ENCODE measurements around the gene YPEL5.
"Not testable (repeated sequence)": the region's sequence is repeated elsewhere in the genome, so short reads cannot be mapped to it uniquely, and the experiment has no call there.

The YPEL5 gene

DNA sequence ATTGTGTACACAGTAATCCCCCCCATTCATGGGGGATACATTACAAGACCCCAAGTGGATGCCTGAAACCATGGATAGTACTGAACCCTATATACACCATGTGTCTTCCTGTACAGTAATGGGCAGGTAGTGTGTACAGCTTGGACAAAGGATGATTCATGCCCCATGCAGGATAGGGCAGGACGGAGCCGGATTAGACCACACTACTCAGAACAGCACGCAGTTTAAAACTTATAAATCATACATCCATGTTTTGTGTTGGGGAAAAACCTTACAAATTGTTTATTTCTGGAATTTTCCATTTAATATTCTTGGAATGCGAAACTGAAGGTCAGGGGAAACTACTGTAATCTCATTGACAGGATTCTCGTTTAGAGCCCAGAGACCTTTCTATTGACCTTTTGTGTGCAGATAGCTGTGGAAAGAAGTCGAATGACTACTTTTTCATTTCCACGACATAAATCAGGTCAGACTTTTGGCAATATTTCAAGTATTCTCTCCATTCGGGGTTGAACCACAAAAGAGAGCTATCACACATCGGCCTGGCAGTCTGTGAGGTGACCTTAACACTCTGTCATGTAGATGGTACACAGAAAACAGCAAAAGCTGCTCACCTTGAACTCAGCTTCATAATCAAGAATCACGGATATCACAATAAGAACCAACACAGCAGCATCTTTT lies 9.9 kb upstream of the YPEL5 start:
- no peak for DNase-seq (ENCODE audit: low spot score)

- no peak for DNase-seq (ENCODE audit: low spot score)
These were observed 7.5 kb upstream of the YPEL5 start for GRCh38 chr2:30139131-30139870.

- DNase-seq (ENCODE audit: low spot score): no peak
These were observed 5.7 kb upstream of the YPEL5 start for GRCh38 chr2:30141136-30141535.

DNA sequence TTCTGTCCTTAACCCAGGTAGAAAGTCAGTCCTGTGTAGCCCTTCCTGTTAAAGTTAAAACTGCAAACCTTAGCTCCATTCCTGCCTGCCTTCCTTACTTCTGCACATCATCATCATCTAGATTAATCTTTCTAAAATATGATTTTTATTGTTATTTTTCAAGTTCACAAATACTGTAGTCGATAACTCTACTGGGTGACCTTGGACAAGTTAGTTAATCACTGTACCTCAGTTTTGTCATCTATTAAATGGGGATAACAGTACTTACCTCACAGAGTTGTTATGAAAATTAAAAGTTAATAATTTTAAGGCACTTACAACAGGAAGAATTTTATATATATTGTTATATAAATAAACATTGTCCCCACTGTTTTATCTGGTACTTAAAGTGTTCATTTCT lies 2.5 kb upstream of the YPEL5 start:
- no peak for DNase-seq (ENCODE audit: low spot score)

- DNase-seq (ENCODE audit: low spot score): not testable (repeated sequence)
These were observed 1.9 kb upstream of the YPEL5 start for GRCh38 chr2:30144951-30145350.

DNA sequence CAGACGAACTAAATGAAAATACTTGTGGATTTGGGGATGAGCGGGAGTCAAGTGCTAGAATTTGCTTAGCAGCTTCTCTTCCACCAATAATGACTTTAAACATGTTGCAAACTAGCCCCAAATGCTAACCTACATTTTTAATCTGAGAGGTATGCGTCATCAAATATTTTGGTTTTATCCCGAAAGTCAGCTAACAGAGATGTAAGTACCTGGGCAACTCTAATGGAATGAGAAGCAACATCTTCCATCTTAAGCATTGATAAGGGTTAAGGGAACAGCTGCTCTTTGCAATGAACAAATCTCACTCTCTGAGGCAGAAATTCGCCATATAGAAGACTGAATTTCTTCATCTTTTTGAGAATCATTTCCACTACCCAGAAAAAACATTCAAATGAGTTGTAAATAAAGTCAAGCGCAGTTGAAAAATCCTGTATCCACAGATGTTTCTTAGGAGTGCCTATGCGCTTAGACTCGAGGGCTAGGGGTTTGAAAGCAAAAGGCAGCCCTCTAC lies 926 bp upstream of the YPEL5 start:
- no peak for DNase-seq (ENCODE audit: low spot score)

DNA sequence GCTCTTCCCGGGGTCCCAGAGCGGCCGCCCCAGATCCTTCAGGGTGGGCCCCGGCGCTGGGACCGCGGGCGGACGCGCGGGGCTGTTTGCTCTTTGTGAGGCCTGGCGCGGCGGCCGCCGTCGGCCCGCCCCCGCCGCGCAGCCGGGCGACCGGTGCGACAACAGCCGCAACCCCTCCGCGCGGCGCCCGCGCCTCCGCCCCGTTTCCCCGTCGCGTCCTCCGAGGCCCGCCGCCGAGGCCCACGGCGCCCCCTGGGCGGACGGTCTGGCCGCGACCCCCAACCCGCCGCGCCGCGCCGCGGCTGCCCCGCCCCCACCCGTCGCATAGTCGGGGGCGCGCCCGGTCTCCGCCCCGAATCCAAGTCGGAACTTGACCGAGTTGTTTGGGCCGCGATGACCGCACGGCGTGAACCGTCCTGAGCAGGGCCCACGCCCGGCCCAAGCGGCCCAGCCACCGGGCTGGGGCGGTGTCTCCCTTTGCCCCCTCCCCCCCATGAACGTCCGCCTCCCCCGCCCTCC lies 448 bp downstream of the YPEL5 start:
- DNase-seq (ENCODE audit: low spot score): peak; percentile 41

- peak; percentile 91 for DNase-seq (ENCODE audit: low spot score)
These were observed 1.2 kb downstream of the YPEL5 start for GRCh38 chr2:30147715-30148610.

DNA sequence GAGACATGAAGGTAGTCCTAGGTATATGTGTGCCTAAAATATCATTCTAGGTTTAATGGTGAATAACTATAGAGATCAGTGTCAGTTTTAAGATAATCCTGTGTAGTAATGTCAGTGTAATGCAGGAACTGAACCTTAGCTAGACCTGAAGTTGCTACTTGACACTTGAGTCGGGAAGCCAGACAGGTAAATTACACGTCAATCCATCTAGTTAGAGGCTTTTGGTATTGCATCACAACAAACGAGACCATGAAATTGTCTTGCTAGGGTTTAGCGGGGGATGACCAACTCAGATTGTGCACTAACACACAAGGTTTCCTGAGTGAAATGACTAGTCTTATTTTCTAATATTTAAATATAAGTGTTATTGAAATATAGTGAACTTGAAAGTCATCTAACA lies 2.0 kb downstream of the YPEL5 start:
- DNase-seq (ENCODE audit: low spot score): no peak

- DNase-seq (ENCODE audit: low spot score): no peak
These were observed 2.7 kb downstream of the YPEL5 start for GRCh38 chr2:30149513-30149912.

DNA sequence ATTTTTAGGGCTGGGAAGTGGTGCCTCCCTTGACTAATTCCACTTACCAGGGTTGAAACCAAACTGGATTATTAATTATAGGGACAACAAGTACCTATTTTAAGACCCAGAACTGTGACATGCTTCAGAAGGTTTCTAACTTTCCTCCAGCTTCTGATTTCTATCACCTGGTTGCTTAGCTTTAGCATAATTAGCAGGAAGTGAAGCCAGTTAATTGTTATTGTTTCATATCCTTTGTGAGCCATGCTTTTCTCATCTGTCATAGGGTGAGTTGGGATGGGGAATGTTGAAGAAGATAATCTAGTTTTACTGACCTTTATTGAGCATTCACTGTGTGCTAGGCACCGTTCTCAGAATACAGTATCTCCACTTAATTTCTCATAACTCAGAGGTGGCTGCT lies 3.2 kb downstream of the YPEL5 start:
- DNase-seq (ENCODE audit: low spot score): no peak

DNA sequence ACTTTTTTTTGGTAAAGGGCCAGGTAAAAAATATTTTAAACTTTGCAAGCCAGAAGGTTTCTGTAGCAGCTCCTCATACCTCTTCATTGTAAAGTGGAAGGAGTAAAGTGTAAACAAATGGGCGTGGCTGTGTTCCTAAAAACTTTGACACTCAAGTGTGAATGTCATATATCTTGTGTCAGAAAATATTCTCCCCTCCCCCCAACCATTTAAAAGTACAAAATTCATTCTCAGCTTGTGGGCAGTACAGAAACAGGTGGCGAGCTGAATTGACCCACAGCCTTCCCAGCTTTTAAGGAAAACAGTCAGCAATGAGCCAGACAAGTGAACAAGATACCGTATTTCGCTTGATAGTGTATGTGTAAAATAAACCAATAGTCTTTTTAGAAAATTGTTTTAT lies 4.0 kb downstream of the YPEL5 start:
- no peak for DNase-seq (ENCODE audit: low spot score)

- no peak for DNase-seq (ENCODE audit: low spot score)
These were observed 5.6 kb downstream of the YPEL5 start for GRCh38 chr2:30152385-30152784.

- no peak for DNase-seq (ENCODE audit: low spot score)
These were observed 8.4 kb downstream of the YPEL5 start for GRCh38 chr2:30155202-30155601.

GRCh38 chr2:30155889-30156658 lies 9.3 kb downstream of the YPEL5 start:
- DNase-seq (ENCODE audit: low spot score): no peak

DNA sequence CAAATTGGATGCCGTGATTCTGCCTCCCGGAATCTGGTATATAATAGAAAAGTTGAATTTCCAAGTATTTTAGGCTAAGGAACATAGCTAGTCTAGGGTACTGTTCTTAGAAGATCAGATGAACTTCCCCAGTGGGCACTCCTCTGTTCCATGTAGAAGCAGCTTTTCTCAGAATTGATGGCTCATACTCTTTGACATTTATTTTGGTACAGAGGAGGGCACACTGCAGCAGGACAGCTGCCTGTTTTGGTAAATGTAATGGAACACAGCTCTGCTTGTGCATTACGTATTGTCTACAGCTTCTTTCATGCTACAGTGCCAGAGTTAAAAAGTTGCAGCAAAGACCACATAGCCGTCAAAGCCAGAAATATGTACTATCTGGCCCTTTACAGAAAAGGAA lies 10.8 kb downstream of the YPEL5 start:
- DNase-seq (ENCODE audit: low spot score): no peak

DNA sequence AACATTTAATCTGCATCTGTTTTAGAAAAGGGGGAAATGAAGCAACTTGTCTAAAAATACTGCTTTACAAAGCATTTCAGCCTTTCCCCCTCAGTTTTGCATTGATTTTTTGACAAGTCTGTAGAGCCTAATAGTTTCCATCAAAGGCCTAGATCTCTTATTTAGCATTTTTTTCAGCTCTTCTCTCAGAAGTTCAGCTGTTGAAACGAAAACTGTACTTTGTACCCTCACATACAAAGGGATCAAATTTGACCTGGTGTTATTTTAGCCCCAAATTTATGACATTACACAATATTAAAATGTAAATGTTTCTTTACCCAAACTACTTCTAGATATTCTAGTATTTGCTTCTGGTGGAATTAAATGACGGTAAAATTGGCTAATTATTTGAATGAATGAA lies 13.0 kb downstream of the YPEL5 start:
- peak; percentile 17 for DNase-seq (ENCODE audit: low spot score)

GRCh38 chr2:30161929-30162706 lies 15.3 kb downstream of the YPEL5 start:
- no peak for DNase-seq (ENCODE audit: low spot score)

- DNase-seq (ENCODE audit: low spot score): no peak
These were observed 16.0 kb downstream of the YPEL5 start for GRCh38 chr2:30162806-30163205.

DNA sequence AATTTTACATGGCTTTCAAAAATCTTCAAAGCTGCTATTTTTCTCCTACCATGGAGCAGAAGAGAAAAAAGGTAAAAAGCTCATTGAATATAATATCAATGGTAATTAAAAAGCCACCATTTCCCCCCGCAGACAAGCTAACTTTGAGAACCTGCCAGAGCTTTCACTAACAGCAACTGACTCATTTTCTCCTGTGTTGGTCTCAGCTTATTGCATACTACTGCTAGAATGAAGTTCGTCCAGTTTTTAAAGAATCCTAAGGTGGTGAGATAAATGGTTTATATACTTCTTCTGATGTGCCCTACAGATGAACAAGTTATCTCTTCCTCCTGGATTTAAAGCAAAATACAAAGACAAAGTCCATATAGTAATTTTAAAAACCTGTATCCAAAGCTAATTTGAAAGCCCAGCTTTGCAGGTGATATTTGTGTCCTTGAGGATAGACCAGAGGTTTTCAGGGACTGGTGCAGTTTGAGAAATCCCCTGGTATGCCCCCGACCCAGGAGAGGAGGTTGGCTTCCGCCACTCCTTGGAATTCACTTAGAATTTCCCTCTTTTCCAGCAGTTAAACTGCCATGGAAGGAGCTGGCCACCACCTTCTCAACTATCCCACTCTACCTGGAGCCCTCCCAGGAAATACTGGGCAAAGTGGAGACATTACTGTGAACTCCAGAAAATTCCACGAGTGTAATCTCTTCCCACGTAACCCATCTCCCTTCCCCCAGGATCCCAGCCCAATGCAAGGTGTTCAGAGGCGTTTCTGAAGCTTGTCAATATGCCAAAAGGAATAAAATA lies 17.5 kb downstream of the YPEL5 start:
- no peak for DNase-seq (ENCODE audit: low spot score)

Data from germinal center (tissue), 1 donor.